ENCODE results near the gene PHRF1.

DNA sequence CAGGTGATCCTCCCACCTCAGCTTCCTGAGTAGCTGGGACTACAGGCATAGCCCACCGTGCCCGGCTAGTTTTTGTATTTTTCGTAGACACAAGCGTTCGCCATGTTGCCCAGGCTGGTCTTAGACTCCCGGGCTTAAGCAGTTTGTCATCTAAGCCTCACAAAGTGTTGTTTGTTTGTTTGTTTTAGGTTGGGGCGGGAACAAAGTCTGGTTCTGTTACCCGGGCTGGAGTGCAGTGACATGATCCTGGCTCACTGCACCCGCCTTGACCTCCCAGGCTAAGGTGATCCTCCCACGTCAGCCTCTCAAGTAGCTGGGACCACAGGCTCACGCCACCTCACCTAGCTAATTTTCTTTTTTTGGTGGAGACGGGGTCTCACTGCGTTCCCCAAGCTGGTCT lies 26.9 kb downstream of the PHRF1 start:
- no peak for TF ChIP-seq POLR2A (IDR thresholded peaks at IDR 0.05)
- no peak for TF ChIP-seq CTCF (IDR thresholded peaks at IDR 0.05)

All from heart left ventricle (tissue), 13 donors.